Muscle layer of duodenum (tissue), 2 donors: Measurements from ENCODE around the gene FAM107B.
"Not testable (repeated sequence)": the region's sequence is repeated elsewhere in the genome, so short reads cannot be mapped to it uniquely, and the experiment has no call there.

Source experiments
- H3K27ac ChIP-seq: one replicate; pipeline ENCODE4 v1.7.0; 2013; ENCODE audit warnings: mild to moderate bottlenecking, low read length
- H3K27me3 ChIP-seq: one replicate; pipeline ENCODE4 v1.7.0; 2013; ENCODE audit warnings: low read depth, mild to moderate bottlenecking, control low read depth, low read length
- H3K36me3 ChIP-seq, 2 donors: one replicate each; pipeline ENCODE4 v1.7.0; 2013; ENCODE audit warnings: low read length in 2 of 2, control low read depth in 1 of 2, mild to moderate bottlenecking in 1 of 2; ENCODE audit not compliant: insufficient read depth in 2 of 2, control insufficient read depth in 1 of 2
- H3K4me1 ChIP-seq, 2 donors: one replicate each; pipeline ENCODE4 v1.7.0; 2013; ENCODE audit warnings: low read length in 2 of 2, mild to moderate bottlenecking in 2 of 2, control low read depth in 1 of 2, moderate library complexity in 1 of 2; ENCODE audit not compliant: insufficient read depth in 2 of 2, control insufficient read depth in 1 of 2
- H3K4me3 ChIP-seq, 2 donors: one replicate each; pipeline ENCODE4 v1.7.0; 2013; ENCODE audit warnings: low read length in 2 of 2, low read depth in 1 of 2, mild to moderate bottlenecking in 1 of 2
- H3K9me3 ChIP-seq, 2 donors: one replicate each; pipeline ENCODE4 v1.7.0; 2013; ENCODE audit warnings: low read length in 2 of 2, control low read depth in 1 of 2, mild to moderate bottlenecking in 1 of 2; ENCODE audit not compliant: control insufficient read depth in 1 of 2
- donor health status: healthy.

The FAM107B gene

DNA sequence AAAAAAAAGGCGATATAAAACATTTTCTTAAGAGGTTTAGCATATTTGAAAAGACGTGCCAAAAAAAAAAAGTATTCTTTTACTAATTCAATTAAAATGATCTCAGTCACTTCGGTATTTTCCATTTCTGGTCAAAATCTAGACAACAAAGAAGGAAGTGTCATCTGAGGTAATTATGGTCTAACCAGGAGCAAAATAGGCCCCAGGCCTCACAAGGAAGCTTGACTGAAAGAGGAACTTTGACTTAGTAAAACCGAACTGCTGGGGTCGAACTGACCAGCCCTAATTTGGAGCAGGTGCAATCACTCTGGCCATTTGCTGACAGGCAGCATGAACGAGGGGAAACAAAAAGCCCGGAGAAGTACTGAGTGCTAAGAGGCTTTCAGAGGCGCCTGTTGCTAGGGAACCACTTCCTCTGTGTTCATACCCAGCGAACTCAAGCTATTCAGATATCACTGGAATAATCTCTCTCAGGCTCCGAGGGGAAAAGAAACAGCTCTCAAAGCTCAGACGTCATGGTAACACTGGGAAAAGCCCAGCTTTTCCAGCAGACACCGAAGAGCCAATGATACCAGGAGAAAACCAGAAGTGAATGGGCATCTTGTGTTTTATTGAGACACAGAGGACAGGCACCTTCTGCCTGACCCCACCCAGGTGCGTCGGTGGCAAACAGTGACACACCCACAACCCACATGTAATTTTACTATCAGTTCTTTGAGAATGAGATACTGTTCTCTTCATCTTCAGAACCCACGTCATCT is 126.5 kb downstream of the FAM107B start:
- Histone ChIP-seq H3K27me3 (no peaks in the 10 kb centered on the region), H3K9me3 (no peaks in the 10 kb centered on the region), H3K36me3 (no peaks in the 10 kb centered on the region), H3K4me3 (peak overlapping the region in 1 of 2 donors; percentile 16), H3K4me1 (peaks cover 7 to 27% of the 10 kb centered on the region in 2 donors), H3K27ac (peak overlapping the region; percentile 71)

DNA sequence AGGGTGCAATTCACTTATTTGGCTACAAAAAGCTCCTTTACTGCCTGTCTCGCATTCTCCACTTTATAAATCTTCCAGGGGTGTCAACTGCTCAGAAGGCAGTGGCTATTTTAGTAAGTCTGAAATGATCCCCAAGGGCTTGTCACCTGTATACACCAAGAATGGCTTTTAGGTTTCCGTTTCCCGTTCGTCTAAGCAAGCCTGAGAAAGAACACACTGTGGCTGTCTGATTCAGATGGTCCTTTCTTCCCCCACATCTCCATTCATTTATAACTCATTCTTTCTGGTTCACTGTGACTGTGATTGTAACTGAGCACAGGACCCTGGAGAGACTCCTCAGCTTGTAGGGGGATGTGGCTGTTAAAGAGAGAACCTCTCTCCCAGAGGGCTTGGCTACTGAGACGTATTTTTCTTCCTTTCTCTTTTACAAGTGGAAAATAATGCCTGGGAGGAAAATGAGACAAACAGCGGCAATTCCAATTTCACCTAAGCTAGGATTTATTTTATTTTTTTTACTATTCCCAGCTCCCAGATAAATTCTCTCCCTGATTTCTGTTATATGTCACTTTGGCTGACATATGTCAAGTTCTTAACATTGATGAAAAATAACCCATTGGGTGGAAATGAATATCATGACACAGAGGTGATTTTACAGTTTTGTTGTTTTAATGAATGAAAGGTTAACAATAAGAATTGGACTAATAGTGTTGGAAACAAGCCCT is 129.3 kb downstream of the FAM107B start:
- no peaks in the 10 kb centered on the region for H3K36me3 ChIP-seq
- H3K4me1 ChIP-seq = peaks cover 7 to 11% of the 10 kb centered on the region in 2 donors
- H3K27ac ChIP-seq = no peak overlapping the region
- no peaks in the 10 kb centered on the region for H3K27me3 ChIP-seq
- H3K9me3 ChIP-seq = no peaks in the 10 kb centered on the region
- no peak overlapping the region for H3K4me3 ChIP-seq

DNA sequence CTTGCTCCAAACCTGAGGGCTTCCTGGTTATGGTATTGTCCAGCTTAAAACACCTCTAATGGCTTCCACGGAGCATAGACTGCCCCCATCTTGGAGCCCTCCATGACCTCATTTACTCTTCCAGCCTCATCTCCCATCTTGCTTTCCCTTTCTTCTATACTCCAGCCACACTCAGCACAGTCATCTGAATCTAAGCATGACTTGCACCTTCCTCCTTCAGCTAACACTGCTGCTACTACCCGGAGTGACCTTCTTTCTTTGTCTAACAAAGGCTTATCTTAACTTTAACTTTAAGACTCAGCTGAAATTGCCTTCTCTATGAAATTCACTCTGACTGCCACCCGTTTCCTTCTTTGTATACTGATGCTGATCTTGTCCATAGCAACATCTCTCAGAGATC is 135.1 kb downstream of the FAM107B start:
- Histone ChIP-seq H3K4me3 (no peak overlapping the region), H3K27ac (no peak overlapping the region), H3K4me1 (no peaks in the 10 kb centered on the region), H3K9me3 (no peaks in the 10 kb centered on the region), H3K36me3 (no peaks in the 10 kb centered on the region), H3K27me3 (no peaks in the 10 kb centered on the region)

DNA sequence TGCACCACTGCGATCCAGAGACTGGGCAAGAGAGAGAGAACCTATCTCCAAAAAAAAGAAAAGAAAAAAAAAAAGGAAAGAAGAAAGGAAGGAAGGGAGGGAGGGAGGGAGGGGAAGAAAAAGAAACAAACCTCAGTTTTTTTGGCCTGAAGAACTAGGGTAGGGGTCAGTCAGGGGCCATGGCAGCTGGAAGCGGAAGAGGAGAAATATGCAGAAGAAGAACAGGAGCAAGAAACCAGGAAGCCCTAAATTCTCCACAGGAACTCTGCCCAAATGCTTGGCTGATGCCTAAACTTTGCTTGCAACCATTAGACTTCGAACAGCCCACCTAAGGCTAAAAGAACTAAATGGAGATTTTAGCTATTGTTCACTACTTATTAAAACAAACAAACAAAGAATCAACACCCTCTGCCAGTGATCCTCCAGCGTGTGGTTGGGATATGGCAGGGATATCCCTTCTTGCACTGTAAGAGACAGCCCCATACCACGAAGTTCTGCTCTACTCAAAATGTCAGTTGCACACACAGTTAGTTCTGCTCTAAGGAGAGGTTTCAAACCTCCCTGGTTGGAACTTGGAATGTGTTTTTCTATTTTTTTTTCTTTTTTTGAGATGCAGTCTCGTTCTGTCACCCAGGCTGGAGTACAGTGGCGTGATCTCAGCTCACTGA is 139.5 kb downstream of the FAM107B start:
- Histone ChIP-seq H3K27ac (no peak overlapping the region), H3K27me3 (no peaks in the 10 kb centered on the region), H3K4me1 (no peaks in the 10 kb centered on the region), H3K4me3 (no peak overlapping the region), H3K9me3 (no peaks in the 10 kb centered on the region), H3K36me3 (no peaks in the 10 kb centered on the region)

DNA sequence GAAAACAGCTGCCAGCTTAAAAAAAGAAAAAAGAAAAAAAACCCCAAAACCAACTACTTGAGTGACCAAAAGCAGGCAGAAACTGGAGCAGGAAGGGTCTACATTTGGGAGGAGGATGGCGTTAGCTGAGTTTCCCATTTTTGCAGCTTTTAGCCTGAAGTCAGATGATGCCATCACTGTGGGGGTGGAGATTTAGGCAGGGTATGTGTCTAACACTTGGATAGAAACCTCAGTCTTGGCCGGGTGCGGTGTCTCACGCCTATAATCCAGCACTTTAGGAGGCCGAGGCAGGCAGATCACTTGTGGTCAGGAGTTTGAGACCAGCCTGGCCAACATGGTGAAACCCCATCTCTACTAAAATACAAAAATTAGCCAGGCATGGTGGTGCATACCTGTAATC is 140.1 kb downstream of the FAM107B start:
- H3K4me1 ChIP-seq, H3K4me3 ChIP-seq, H3K9me3 ChIP-seq, H3K27me3 ChIP-seq, H3K27ac ChIP-seq, H3K36me3 ChIP-seq: not testable (repeated sequence)

DNA sequence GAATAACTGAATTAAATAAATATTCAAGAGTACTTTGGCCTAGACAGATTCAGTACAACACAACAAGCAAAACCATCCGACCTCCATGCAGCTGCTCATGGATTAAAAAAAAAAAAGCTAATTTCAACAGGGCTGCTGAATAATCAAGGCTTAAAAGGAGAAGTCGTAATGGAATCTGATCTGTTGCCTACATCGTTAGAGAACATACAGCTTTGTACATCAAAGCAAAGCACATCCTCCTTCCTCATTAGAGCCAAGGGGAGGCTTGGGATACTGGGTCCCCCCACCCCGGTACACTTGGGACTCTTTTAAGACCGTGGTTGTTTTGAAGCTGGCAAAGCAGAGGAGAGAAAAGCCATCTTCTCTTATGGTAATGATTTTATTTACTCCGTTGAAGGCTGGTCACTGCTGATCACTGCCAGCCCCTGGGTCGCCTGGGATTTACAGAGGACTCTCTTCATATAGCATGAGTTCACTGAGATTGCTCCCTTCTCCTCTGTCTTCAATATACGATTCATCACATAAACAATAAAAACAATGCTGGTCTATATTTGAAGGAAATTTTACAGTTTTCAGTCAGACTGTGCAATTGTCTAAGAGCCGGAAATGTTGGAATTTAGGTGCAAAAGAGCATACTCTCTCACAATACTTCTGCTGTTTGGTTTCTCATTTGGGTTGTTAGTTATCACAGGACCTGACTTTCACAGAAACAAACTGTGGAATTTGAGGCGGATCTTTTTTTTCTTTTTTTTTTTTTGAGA is 148.8 kb downstream of the FAM107B start:
- Histone ChIP-seq H3K4me3 (no peak overlapping the region), H3K4me1 (peaks cover 3 to 10% of the 10 kb centered on the region in 2 donors), H3K36me3 (no peaks in the 10 kb centered on the region), H3K9me3 (no peaks in the 10 kb centered on the region), H3K27me3 (no peaks in the 10 kb centered on the region), H3K27ac (no peak overlapping the region)

DNA sequence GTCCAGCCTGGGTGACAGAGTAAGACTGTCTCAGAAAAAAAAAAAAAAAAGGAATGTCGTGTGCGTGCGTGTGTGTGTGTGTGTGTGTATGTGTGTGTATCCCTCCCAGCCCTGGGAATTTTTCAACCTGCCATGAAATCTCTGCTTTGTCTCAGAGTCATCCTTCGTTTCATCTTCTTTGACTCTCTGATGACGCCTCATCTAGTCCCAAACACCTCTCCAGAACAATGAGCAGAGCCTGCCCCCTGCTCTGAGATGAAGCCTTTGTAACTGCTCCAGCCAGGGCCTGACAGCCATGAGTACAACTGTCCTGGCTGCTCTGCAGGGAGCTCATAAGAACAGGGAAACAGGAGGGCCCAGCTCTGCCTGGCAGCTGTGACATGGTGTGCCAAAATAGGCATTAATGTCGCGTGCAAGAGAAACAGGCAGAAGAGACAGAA is 149.5 kb downstream of the FAM107B start:
- no peak overlapping the region for H3K4me3 ChIP-seq

DNA sequence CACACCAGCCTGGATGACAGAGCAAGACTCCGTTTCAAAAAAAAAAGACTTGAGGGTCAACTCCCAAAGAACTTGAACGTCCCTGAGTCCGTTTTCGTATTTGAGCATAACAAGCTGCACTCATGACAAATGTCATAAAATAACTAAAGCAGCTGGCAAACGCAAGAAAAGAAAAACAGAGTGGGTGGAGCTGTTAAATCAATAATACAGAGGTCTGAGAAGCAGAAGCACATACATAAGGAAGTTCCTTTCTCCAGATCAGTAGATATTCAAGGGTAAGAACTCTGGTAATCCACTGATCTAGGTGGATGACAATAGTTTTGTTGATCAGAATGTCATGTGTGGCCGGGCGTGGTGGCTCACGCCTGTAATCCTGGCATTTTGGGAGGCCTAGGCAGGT is 150.1 kb downstream of the FAM107B start:
- H3K27me3 ChIP-seq = no peaks in the 10 kb centered on the region
- no peak overlapping the region for H3K27ac ChIP-seq
- no peak overlapping the region for H3K4me3 ChIP-seq
- H3K4me1 ChIP-seq = peaks cover 3 to 10% of the 10 kb centered on the region in 2 donors
- H3K9me3 ChIP-seq = no peaks in the 10 kb centered on the region
- no peaks in the 10 kb centered on the region for H3K36me3 ChIP-seq

More for the DNA sequence above, 149.5 kb downstream of the FAM107B start:
- no peaks in the 10 kb centered on the region for H3K9me3 ChIP-seq
- no peaks in the 10 kb centered on the region for H3K36me3 ChIP-seq
- H3K27me3 ChIP-seq = no peaks in the 10 kb centered on the region
- H3K27ac ChIP-seq = no peak overlapping the region
- peaks cover 3 to 10% of the 10 kb centered on the region in 2 donors for H3K4me1 ChIP-seq

DNA sequence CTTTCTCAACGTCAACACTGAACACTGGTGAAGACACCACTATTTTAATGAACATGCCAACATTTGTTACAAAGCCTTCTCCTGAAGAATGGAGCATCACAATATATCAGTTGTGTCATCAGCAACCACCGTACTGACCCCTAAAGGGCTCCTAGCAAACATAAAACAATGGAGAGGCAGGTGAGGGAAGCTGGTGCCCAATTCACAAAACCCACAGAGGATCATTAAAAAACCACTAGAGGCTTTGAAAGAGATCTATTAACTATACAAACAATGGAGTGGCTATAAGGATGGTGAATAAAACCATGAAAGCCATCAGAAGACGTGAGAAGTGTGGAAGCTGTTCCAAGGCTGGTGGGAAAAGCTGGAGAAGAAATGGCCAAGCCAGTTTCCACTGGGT is 150.8 kb downstream of the FAM107B start:
- Histone ChIP-seq H3K36me3 (no peaks in the 10 kb centered on the region), H3K4me1 (peaks cover 3 to 10% of the 10 kb centered on the region in 2 donors), H3K9me3 (no peaks in the 10 kb centered on the region), H3K27me3 (no peaks in the 10 kb centered on the region), H3K27ac (no peak overlapping the region), H3K4me3 (no peak overlapping the region)

DNA sequence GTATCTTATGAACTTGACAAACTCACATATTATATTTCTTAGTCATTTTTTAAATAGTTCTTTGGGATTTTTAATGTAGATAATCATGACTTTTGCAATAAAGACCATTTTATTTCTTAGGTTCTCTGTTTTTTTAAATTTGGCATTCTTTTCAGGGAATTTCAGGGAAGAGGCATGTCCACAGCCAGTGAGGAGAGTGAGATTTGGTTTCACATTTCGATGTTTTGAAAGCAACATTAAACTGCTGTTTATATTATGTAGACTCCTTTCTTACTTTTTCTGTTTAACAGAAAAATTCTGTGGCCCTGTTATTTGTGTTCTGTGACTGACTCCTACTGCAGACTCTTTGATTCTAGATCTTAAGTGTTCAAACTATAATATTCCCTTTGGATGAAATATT is 153.7 kb downstream of the FAM107B start:
- Histone ChIP-seq H3K9me3 (no peaks in the 10 kb centered on the region), H3K4me1 (peaks cover 3 to 14% of the 10 kb centered on the region in 2 donors), H3K36me3 (no peaks in the 10 kb centered on the region), H3K27ac (no peak overlapping the region), H3K4me3 (no peak overlapping the region), H3K27me3 (no peaks in the 10 kb centered on the region)

DNA sequence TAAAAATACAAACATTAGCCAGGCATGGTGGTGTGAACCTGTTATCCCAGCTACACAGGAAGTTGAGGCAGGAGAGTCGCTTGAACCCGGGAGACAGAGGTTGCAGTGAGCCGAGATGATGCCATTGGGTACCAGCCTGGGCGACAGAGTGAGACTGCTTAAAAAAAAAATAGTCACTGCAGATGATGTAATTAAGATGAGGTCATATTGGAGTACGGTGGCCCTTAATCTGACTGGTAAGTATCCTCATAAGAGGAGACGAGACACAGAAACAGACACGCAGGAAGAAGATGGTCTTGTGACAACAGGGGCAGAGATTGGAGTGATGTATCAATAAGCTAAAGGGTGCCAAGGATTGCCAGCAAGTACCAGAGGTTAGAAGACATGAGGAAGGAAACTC is 156.0 kb downstream of the FAM107B start:
- Histone ChIP-seq H3K4me1 (peaks cover 0 to 6% of the 10 kb centered on the region in 2 donors), H3K27ac (no peak overlapping the region), H3K9me3 (no peaks in the 10 kb centered on the region), H3K4me3 (no peak overlapping the region), H3K36me3 (no peaks in the 10 kb centered on the region), H3K27me3 (no peaks in the 10 kb centered on the region)
